ENCODE measurements around the gene IRAK4. TPM values are rescaled to one million over a fixed set of nuclear protein-coding genes. Genes with fewer than 3 reads are reported as not detected.

IRAK4 gene
- total RNA-seq, 4 donors from 2014 or later: 13.6 to 24.0 (median 20.6) TPM

- no peak for TF ChIP-seq POLR2A (IDR thresholded peaks at IDR 0.05; ENCODE audit: low read depth)
- no peak for TF ChIP-seq EP300 (IDR thresholded peaks at IDR 0.05)
- TF ChIP-seq CTCF (IDR thresholded peaks at IDR 0.05): no peak
- no peak for TF ChIP-seq POLR2AphosphoS5 (IDR thresholded peaks at IDR 0.05)
- no peak overlapping the region for H3K27ac ChIP-seq (replicated peaks in 1 of 4)
- intact Hi-C loops (cut with DNase I): no loop called here
- no peaks in the 10 kb centered on the region for H3K36me3 ChIP-seq
- H3K9me3 ChIP-seq: no peaks in the 10 kb centered on the region
- no peak overlapping the region for H3K4me3 ChIP-seq
- H3K4me1 ChIP-seq: peaks cover 22 to 33% (median 29%) of the 10 kb centered on the region in 4 donors
- no peak for DNase-seq (ENCODE audit: extremely low spot score)
- no peaks in the 10 kb centered on the region for H3K27me3 ChIP-seq
These were observed 2.7 kb downstream of the IRAK4 start for GRCh38 chr12:43761500-43761899.

GRCh38 chr12:43762596-43762995, 3.8 kb downstream of the IRAK4 start:
- no peak for TF ChIP-seq POLR2AphosphoS5 (IDR thresholded peaks at IDR 0.05)
- TF ChIP-seq CTCF (IDR thresholded peaks at IDR 0.05): no peak
- H3K27me3 ChIP-seq: no peaks in the 10 kb centered on the region
- H3K27ac ChIP-seq (replicated peaks in 1 of 4): no peak overlapping the region
- no peak overlapping the region for H3K4me3 ChIP-seq
- H3K36me3 ChIP-seq: no peaks in the 10 kb centered on the region
- DNase-seq (ENCODE audit: extremely low spot score): no peak
- H3K4me1 ChIP-seq: peaks cover 21 to 29% (median 28%) of the 10 kb centered on the region in 4 donors
- intact Hi-C loops (cut with DNase I): no loop called here
- H3K9me3 ChIP-seq: no peaks in the 10 kb centered on the region

- DNase-seq (ENCODE audit: extremely low spot score): no peak
- Histone ChIP-seq H3K9me3 (no peaks in the 10 kb centered on the region), H3K4me3 (no peak overlapping the region), H3K27ac (replicated peaks in 1 of 4) (no peak overlapping the region), H3K4me1 (peaks cover 14 to 22% (median 20%) of the 10 kb centered on the region in 4 donors), H3K36me3 (peaks cover 0 to 8% (median 4%) of the 10 kb centered on the region in 4 donors), H3K27me3 (no peaks in the 10 kb centered on the region)
- intact Hi-C loops (cut with DNase I): no loop called here
- TF ChIP-seq EP300 (IDR thresholded peaks at IDR 0.05) (no peak), POLR2A (IDR thresholded peaks at IDR 0.05; ENCODE audit: low read depth) (no peak), POLR2AphosphoS5 (IDR thresholded peaks at IDR 0.05) (no peak), CTCF (IDR thresholded peaks at IDR 0.05) (no peak)
These were observed 5.0 kb downstream of the IRAK4 start for GRCh38 chr12:43763769-43764168.

- DNase-seq (ENCODE audit: extremely low spot score): no peak
- TF ChIP-seq EP300 (IDR thresholded peaks at IDR 0.05) (no peak), CTCF (IDR thresholded peaks at IDR 0.05) (no peak), POLR2AphosphoS5 (IDR thresholded peaks at IDR 0.05) (no peak), POLR2A (IDR thresholded peaks at IDR 0.05; ENCODE audit: low read depth) (no peak)
- Histone ChIP-seq H3K9me3 (no peaks in the 10 kb centered on the region), H3K36me3 (peaks cover 1 to 13% (median 10%) of the 10 kb centered on the region in 4 donors), H3K4me3 (no peak overlapping the region), H3K27ac (replicated peaks in 1 of 4) (no peak overlapping the region), H3K4me1 (peaks cover 13 to 20% (median 18%) of the 10 kb centered on the region in 4 donors), H3K27me3 (no peaks in the 10 kb centered on the region)
- intact Hi-C loops (cut with DNase I): no loop called here
These were observed 5.8 kb downstream of the IRAK4 start for GRCh38 chr12:43764528-43764927.

GRCh38 chr12:43766291-43766690, 7.5 kb downstream of the IRAK4 start:
- DNase-seq (ENCODE audit: extremely low spot score): no peak
- Histone ChIP-seq H3K36me3 (peaks cover 14 to 24% (median 22%) of the 10 kb centered on the region in 4 donors), H3K27me3 (no peaks in the 10 kb centered on the region), H3K27ac (replicated peaks in 1 of 4) (no peak overlapping the region), H3K4me3 (no peak overlapping the region), H3K4me1 (peaks cover 0 to 2% (median 1%) of the 10 kb centered on the region in 4 donors), H3K9me3 (no peaks in the 10 kb centered on the region)
- TF ChIP-seq POLR2AphosphoS5 (IDR thresholded peaks at IDR 0.05) (no peak), EP300 (IDR thresholded peaks at IDR 0.05) (no peak), CTCF (IDR thresholded peaks at IDR 0.05) (no peak), POLR2A (IDR thresholded peaks at IDR 0.05; ENCODE audit: low read depth) (no peak)
- intact Hi-C loops (cut with DNase I): no loop called here

Data from esophagus muscularis mucosa (tissue), 4 donors.